Ishikawa (cell line): ENCODE data around the gene NTNG2.

Experiments used
- CEBPB ChIP-seq: IDR thresholded peaks from 2 replicates; pipeline ENCODE4 v1.6.1; 2012
- CREB1 ChIP-seq: IDR thresholded peaks from 2 replicates; pipeline ENCODE4 v1.6.1; 2012; ENCODE audit warnings: low read depth
- EGR1 ChIP-seq: IDR thresholded peaks from 2 replicates; pipeline ENCODE4 v1.6.1; 2012
- EP300 ChIP-seq: IDR thresholded peaks from 2 replicates; pipeline ENCODE4 v1.6.1; 2012; ENCODE audit warnings: borderline replicate concordance
- FOXM1 ChIP-seq: IDR thresholded peaks from 2 replicates; pipeline ENCODE4 v1.6.1; 2012; ENCODE audit warnings: low read depth, borderline replicate concordance
- MAX ChIP-seq: IDR thresholded peaks from 2 replicates; pipeline ENCODE4 v1.6.1; 2012
- NFIC ChIP-seq: IDR thresholded peaks from 2 replicates; pipeline ENCODE4 v1.6.1; 2012
- RAD21 ChIP-seq: IDR thresholded peaks from 2 replicates; pipeline ENCODE4 v1.6.1; 2012; ENCODE audit warnings: low read depth
- REST ChIP-seq: IDR thresholded peaks from 2 replicates; pipeline ENCODE4 v1.6.1; 2012; ENCODE audit warnings: low read depth, mild to moderate bottlenecking
- TAF1 ChIP-seq: IDR thresholded peaks from 2 replicates; pipeline ENCODE4 v1.6.1; 2012; ENCODE audit warnings: low read depth, mild to moderate bottlenecking
- TCF12 ChIP-seq: IDR thresholded peaks from 2 replicates; pipeline ENCODE4 v1.6.1; 2012; ENCODE audit warnings: low read depth
- TEAD4 ChIP-seq: IDR thresholded peaks from 2 replicates; pipeline ENCODE4 v1.6.1; 2012
- USF1 ChIP-seq: IDR thresholded peaks from 2 replicates; pipeline ENCODE4 v1.6.1; 2012
- YY1 ChIP-seq: IDR thresholded peaks from 2 replicates; pipeline ENCODE4 v1.6.1; 2012; ENCODE audit warnings: low read depth
- ZBTB7A ChIP-seq: IDR thresholded peaks from 2 replicates; pipeline ENCODE4 v1.6.1; 2012; ENCODE audit warnings: low read depth

Gene NTNG2

GRCh38 chr9:132267660-132268059, 105.8 kb downstream of the NTNG2 start:
- no peak for TF ChIP-seq NFIC
- TF ChIP-seq RAD21, result no peak
- no peak for TF ChIP-seq FOXM1
- no peak for TF ChIP-seq ZBTB7A
- TF ChIP-seq TCF12, result no peak

GRCh38 chr9:132268725-132269352, 107.0 kb downstream of the NTNG2 start:
- TF ChIP-seq CREB1 (no peak), RAD21 (peak; percentile 42)

- 0 out of 2 replicates have a peak, but pooled peaks have one; percentile 4 for TF ChIP-seq USF1
- TF ChIP-seq TCF12, result peak; percentile 96
- peak; percentile 58 for TF ChIP-seq MAX
- TF ChIP-seq TEAD4, result peak; percentile 47
These were observed 108.1 kb downstream of the NTNG2 start for GRCh38 chr9:132269704-132270516.

GRCh38 chr9:132274861-132275260, 113.0 kb downstream of the NTNG2 start:
- TF ChIP-seq MAX (no peak), FOXM1 (no peak), TCF12 (no peak), RAD21 (no peak), REST (no peak), ZBTB7A (no peak), NFIC (no peak), TAF1 (no peak), TEAD4 (no peak), EP300 (no peak), EGR1 (no peak), CEBPB (no peak), YY1 (no peak), USF1 (no peak), CREB1 (no peak)

- TF ChIP-seq TCF12 (no peak), TAF1 (no peak), YY1 (no peak), USF1 (no peak), FOXM1 (no peak), NFIC (no peak), MAX (no peak), TEAD4 (no peak), RAD21 (no peak), CEBPB (no peak)
These were observed 121.3 kb downstream of the NTNG2 start for GRCh38 chr9:132283165-132283564.

GRCh38 chr9:132283863-132284262, 122.0 kb downstream of the NTNG2 start:
- TF ChIP-seq EP300 (no peak), TCF12 (no peak), REST (no peak), TAF1 (no peak), FOXM1 (no peak), CREB1 (no peak)
